DOHH2 (cell line): ENCODE results near the gene TEX30.

Experiments used
- EZH2phosphoT487 ChIP-seq: fragments of 200-600 bp; sonication (generic); IDR thresholded peaks from 2 replicates; pipeline ENCODE4 v1.6.1; 2017; ENCODE audit warnings: borderline replicate concordance, mild to moderate bottlenecking, antibody characterized with exemption, low read length, moderate library complexity, mixed read lengths
- TF ChIP-seq, protein P1 (sequence below): fragments of 200-600 bp; sonication (generic); IDR thresholded peaks from one replicate; pipeline ENCODE4 v1.5.1; 2014; ENCODE audit warnings: antibody characterized with exemption, mild to moderate bottlenecking, low read depth, low read length; ENCODE audit not compliant: poor library complexity, severe bottlenecking

DNA sequence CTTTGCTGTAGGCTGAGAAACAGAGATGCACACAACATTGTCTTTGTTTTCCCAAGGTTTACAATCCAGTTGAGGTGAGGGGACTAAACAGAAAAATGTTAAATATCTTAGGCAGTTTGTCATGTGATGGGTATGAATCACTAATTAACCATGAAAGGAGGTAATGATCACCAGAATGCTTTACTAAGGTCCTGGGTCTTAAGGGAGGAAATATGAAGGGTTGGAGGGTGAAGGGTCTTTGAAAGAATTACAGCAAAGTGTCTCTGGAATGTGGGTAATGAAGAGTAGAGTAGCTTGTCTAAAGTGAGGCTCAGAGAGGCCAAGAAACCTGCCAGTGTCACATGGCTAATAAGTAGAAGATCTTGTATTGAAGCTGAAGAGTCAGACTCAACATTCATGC lies 44.3 kb upstream of the TEX30 start:
- TF ChIP-seq, protein P1, sequence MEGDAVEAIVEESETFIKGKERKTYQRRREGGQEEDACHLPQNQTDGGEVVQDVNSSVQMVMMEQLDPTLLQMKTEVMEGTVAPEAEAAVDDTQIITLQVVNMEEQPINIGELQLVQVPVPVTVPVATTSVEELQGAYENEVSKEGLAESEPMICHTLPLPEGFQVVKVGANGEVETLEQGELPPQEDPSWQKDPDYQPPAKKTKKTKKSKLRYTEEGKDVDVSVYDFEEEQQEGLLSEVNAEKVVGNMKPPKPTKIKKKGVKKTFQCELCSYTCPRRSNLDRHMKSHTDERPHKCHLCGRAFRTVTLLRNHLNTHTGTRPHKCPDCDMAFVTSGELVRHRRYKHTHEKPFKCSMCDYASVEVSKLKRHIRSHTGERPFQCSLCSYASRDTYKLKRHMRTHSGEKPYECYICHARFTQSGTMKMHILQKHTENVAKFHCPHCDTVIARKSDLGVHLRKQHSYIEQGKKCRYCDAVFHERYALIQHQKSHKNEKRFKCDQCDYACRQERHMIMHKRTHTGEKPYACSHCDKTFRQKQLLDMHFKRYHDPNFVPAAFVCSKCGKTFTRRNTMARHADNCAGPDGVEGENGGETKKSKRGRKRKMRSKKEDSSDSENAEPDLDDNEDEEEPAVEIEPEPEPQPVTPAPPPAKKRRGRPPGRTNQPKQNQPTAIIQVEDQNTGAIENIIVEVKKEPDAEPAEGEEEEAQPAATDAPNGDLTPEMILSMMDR = no peak
- TF ChIP-seq EZH2phosphoT487 = no peak
